NCI-H1930 (cell line): ENCODE measurements around the gene TNIP1.

Source experiments
- DNase-seq, 2 experiments: peaks; one replicate each; lab custom pipeline; 2025; lab: John Stamatoyannopoulos, UW

Gene TNIP1

DNA sequence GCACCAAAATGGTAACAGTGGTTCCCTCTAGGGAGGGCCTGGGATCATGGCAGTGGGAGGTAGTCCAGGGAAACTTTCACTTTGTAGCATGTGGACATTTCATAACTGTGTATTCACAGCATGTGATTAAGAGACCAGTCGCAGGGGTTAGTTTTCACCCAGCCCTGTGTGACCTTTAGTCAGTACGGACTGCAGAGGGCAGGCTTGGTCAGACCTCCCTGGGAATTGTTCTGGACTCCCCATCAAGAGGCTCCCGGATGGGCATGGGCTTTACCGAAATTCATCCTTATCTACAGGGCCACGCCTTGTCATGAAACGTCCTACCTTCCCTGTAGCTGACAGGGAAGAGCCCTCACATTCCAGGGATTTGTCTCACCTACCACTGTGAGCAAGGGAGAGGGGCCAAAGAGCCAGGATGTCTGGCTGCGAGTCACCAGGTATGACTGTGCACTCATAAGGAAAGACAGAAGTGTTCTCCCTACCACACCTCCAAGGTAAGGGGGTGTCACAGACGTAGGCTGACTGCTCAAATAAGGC is 40.6 kb downstream of the TNIP1 start:
- DNase-seq, result no peak

- DNase-seq, result no peak
These were observed 41.2 kb downstream of the TNIP1 start for GRCh38 chr5:151039665-151040064.

DNA sequence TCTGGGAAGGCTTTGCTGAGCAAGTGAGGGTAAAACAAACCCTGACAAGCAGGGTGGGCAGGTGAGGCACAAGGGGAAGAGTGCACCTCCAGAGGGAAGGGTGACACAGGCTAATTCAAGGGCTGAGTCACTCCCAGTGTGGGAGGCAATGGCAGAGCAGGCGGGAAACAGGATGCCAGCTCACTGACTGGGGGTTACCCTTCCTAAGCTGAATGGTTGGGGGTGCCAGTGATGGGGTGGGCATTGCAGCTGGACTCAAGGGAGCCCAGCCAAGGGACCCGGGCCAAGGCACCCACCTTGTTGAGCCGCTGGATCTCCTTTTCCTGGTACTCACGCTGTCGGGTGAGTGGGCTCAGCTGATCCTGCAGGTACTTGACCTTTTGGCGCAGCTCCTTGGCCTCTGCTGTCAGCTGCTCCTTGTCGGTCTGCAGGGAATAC is 42.0 kb downstream of the TNIP1 start:
- no peak for DNase-seq

GRCh38 chr5:151038412-151038745 is 42.5 kb downstream of the TNIP1 start:
- DNase-seq, result no peak

GRCh38 chr5:151037561-151038411 is 43.0 kb downstream of the TNIP1 start:
- no peak for DNase-seq

GRCh38 chr5:151036556-151036955 is 44.3 kb downstream of the TNIP1 start:
- no peak for DNase-seq

DNA sequence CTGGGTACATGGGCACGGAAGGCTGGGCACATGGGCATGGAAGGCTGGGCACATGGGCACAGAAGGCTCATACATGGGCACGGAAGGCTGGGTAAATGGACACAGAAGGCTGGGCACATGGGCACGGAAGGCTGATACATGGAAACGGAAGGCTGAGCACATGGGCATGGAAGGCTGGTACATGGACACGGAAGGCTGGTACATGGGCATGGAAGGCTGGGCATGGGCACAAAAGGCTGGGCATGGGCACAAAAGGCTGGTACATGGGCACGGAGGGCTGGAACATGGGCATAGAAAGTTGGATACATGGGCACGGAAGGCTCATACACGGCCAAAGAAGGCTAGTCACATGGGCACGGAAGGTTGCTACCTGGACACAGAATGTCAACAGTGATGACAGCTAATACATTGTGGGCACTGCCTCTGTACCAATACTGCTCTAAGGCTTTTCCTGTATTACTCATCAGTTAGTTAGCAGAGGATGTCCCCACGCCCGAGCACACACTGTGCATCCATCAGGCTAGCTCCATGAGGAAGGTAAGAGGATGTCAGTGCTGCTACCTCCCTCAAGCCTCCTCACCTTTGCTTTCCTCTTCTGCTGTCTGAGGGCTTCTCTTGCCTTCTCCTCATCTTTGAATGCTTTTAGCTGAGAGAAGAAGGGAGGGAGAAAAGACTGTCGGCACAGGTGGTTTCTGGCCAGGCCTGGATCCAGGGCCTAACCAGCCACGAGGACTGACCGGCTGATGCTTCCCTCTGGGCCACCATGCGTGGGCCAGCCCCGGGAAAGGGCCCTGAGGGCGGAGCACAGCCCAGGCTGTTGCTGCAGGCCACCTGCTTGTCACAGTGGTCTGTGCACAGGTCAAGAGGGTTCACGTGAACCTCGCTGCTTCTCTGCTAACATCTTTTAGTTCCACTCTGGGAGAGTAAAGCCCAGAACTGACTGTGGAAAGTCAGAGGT is 46.1 kb downstream of the TNIP1 start:
- DNase-seq, result no peak

GRCh38 chr5:151033217-151033934 is 47.5 kb downstream of the TNIP1 start:
- no peak for DNase-seq

DNA sequence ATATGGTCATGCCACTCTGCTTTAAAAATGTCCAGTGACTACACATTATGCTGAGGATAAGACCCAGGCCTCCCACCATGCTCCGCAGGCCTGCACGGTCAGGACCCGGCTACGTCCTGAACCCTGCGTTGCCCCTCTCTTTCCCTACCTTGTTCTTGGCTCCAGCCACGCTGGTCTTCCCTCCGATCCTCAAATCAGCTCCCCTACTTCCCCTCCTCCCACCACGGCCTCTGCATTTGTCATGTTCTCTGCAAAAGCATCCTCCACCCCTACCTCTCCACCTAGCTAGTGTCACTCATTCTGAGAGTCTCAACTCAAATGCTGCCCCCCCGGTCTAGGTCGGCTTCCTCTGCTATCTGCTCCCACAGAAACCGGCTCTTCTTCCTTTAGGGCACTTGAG is 49.3 kb downstream of the TNIP1 start:
- no peak for DNase-seq

DNA sequence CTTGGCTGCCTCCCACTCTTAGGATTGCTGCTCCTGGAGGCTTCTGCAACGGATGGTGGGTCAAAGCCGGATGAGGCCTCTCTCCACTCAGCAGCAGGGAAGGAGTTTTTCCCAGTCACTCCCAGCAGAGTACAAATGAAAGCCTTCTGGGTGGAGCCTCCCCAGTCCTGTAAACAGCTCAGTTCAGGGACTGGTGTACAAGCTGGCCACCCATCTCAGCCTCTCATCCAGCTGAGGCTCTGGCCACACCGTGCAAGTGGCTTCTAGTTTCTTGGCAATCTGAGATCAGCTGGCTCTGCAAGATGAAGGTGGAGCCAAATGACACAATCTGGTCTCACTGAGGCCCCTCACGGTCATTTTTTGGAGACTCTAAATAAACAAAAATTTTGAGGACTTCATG is 50.5 kb downstream of the TNIP1 start:
- no peak for DNase-seq

DNA sequence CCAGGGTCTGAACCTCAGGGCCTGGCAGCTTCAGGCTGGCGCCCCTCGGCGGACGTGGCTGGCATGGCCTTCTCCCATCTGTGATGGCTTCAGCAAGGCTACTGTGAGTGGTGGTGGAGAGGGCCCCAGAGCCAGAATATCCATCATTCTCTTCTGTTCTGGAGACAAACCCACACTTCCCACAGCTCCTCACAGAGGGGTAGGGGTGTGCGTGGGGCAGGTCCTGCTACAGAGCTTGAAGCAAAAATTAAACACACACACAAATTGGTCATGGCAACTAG is 50.8 kb downstream of the TNIP1 start:
- DNase-seq, result no peak

DNA sequence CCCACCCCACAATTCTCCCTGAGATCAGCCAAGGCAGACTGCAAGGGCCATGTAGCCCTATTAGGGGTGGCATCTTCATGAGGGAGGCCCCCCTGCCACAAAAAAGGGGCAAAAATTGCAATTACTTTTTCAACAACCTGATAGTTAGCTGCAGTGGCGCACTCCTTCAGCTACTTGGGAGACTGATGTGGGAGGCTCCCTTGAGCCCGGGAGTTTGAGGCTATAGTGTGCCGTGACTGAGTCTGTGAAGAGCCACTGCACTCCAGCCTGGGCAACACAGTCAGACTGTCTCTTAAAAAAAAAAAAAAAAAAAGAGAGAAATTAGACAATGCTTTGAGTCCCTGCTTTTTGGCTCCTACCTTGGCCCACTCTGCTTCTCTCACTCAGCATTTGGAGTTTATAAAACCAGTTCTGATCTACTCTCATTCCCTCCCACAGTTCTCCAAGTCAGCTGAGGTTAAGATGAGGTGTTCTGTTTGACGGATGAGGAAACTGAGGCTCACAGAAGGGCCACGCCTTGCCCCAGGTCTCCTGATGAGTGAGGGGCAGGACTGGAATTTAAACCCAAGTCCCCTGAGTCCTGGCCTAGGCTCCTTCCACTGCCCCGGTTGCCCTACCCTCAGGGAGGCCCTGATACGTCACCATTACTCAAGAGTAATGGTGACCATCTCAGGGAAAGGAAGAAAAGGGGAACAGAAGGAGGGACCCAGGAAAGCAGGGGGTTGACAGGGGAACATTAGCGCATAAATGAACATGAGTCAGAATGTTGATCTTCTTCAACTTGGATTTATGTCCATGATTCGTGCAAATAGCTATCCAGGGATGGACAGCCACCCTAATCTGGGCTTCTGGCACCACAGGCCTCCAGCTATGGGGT is 51.4 kb downstream of the TNIP1 start:
- no peak for DNase-seq

DNA sequence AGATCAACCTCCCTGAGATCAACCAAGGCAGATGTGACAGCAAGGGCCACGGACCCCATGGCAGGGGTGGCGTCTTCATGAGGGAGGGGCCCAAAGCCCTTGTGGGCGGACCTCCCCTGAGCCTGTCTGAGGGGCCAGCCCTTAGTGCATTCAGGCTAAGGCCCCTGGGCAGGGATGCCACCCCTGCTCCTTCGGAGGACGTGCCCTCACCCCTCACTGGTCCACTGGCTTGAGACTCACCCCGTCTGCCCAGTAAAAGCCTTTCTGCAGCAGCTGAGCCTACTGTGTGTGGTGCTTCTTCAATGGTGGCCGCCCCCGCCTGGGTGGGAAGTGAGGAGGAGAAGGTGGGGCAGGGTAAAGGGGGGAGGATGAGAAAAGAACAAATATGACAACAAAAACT is 52.1 kb downstream of the TNIP1 start:
- DNase-seq, result no peak

- DNase-seq, result no peak
These were observed 52.8 kb downstream of the TNIP1 start for GRCh38 chr5:151027961-151028479.

- no peak for DNase-seq
These were observed 54.2 kb downstream of the TNIP1 start for GRCh38 chr5:151026679-151027078.

- no peak for DNase-seq
These were observed 54.7 kb downstream of the TNIP1 start for GRCh38 chr5:151026088-151026487.

DNA sequence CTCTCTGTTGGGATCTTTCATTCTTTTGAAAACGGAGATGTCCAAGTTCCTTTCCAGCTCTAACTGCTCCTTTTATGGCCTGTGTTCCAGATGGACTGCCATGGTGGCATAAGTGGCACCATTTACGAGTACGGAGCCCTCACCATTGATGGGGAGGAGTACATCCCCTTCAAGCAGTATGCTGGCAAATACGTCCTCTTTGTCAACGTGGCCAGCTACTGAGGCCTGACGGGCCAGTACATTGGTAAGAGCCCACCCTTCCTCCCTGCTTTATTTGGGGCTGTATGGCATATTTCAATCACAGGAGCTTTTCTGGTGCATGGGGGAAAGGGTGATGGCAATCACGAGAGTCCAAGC is 55.6 kb downstream of the TNIP1 start:
- no peak for DNase-seq

GRCh38 chr5:151024440-151025249 is 56.2 kb downstream of the TNIP1 start:
- no peak for DNase-seq

DNA sequence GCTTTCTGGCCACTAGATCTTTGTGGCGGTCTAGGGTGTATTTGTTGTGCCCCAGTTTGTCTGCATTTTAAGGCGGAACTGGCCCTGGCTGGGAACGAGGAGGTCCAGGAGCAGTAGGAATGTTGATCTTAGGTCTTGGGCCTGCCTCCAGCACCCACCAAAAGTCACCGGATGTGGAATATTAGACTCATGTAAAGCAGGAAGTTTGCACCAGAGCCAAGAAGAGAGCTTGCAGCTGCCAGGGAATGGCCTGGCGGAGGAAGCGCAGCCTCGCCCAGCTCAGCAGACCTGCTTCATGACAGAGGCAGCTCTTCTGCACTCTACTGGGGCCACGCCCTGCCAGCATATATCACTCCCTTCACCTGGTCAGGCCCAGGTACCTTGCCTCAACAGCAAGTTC is 57.2 kb downstream of the TNIP1 start:
- no peak for DNase-seq

GRCh38 chr5:151023047-151023615 is 57.7 kb downstream of the TNIP1 start:
- DNase-seq, result no peak
